ENCODE measurements around the gene TTC7B. TPM values are rescaled to one million over a fixed set of nuclear protein-coding genes. Genes with fewer than 3 reads are reported as not detected.

Gene TTC7B
- total and polyA plus RNA-seq, 2 experiments from 2014 or later = 5.2 to 28.2 TPM

GRCh38 chr14:90544971-90545370 is 271.3 kb downstream of the TTC7B start:
- in situ Hi-C loops (cut with MboI) = no loop called here

GRCh38 chr14:90544566-90544965 is 271.7 kb downstream of the TTC7B start:
- 95 to 99% methylated on average over 9 of the region's 9 CpGs for WGBS, 2 experiments (ENCODE audit: low coverage in 1 of 2, low lambda C conversion rate in 2 of 2, missing lambda C conversion rate in 2 of 2)
- Histone ChIP-seq H3K4me1 (ENCODE audit: insufficient read depth) (no peaks in the 10 kb centered on the region), H3K27me3 (replicated peaks; ENCODE audit: insufficient read depth) (no peaks in the 10 kb centered on the region)

More at GRCh38 chr14:90544971-90545370, 271.3 kb downstream of the TTC7B start:
- Histone ChIP-seq H3K4me2 (ENCODE audit: unreplicated experiment) (no peak overlapping the region), H3K4me3 (no peak overlapping the region), H3K9me3 (ENCODE audit: low read depth) (no peaks in the 10 kb centered on the region), H3K9ac (no peak overlapping the region), H3K4me1 (ENCODE audit: insufficient read depth) (no peaks in the 10 kb centered on the region), H4K20me1 (ENCODE audit: insufficient read depth) (no peaks in the 10 kb centered on the region; the same call in 1 of the 2 replicates), H3K36me3 (ENCODE audit: low read depth) (no peaks in the 10 kb centered on the region), H3K27me3 (replicated peaks; ENCODE audit: insufficient read depth) (no peaks in the 10 kb centered on the region), H3K79me2 (ENCODE audit: insufficient read depth) (no peaks in the 10 kb centered on the region), H2AFZ (no peak overlapping the region), H3K9me2 (ENCODE audit: insufficient read depth) (no peaks in the 10 kb centered on the region), H3K27ac (no peak overlapping the region), H3F3A (ENCODE audit: insufficient read depth) (no peaks in the 10 kb centered on the region)
- 78 to 83% methylated on average over 8 of the region's 8 CpGs for WGBS, 2 experiments (ENCODE audit: low coverage in 1 of 2, low lambda C conversion rate in 2 of 2, missing lambda C conversion rate in 2 of 2)
- TF ChIP-seq EZH2 (IDR thresholded peaks at IDR 0.05; ENCODE audit: insufficient read depth, poor library complexity, severe bottlenecking) = no peak
- no peak for TF ChIP-seq EZH2phosphoT487 (IDR thresholded peaks at IDR 0.05; ENCODE audit: insufficient read depth, low read depth)
- DNase-seq = no peak

GRCh38 chr14:90543876-90544275 is 272.4 kb downstream of the TTC7B start:
- Histone ChIP-seq H3K27me3 (replicated peaks; ENCODE audit: insufficient read depth) (no peaks in the 10 kb centered on the region), H3K4me3 (no peak overlapping the region), H3K9ac (no peak overlapping the region), H3K27ac (no peak overlapping the region), H3K9me3 (ENCODE audit: low read depth) (no peaks in the 10 kb centered on the region), H3F3A (ENCODE audit: insufficient read depth) (no peaks in the 10 kb centered on the region), H3K4me2 (ENCODE audit: unreplicated experiment) (no peak overlapping the region), H3K9me2 (ENCODE audit: insufficient read depth) (no peaks in the 10 kb centered on the region), H3K79me2 (ENCODE audit: insufficient read depth) (no peaks in the 10 kb centered on the region), H4K20me1 (ENCODE audit: insufficient read depth) (no peaks in the 10 kb centered on the region; the same call in 1 of the 2 replicates), H3K36me3 (ENCODE audit: low read depth) (no peaks in the 10 kb centered on the region), H2AFZ (no peak overlapping the region), H3K4me1 (ENCODE audit: insufficient read depth) (no peaks in the 10 kb centered on the region)
- no peak for DNase-seq
- no peak for TF ChIP-seq EZH2phosphoT487 (IDR thresholded peaks at IDR 0.05; ENCODE audit: insufficient read depth, low read depth)
- no peak for TF ChIP-seq EZH2 (IDR thresholded peaks at IDR 0.05; ENCODE audit: insufficient read depth, poor library complexity, severe bottlenecking)
- in situ Hi-C loops (cut with MboI) = no loop called here
- WGBS, 2 experiments (ENCODE audit: low coverage in 1 of 2, low lambda C conversion rate in 2 of 2, missing lambda C conversion rate in 2 of 2) = 84 to 95% methylated on average over 6 of the region's 6 CpGs

More at GRCh38 chr14:90544566-90544965, 271.7 kb downstream of the TTC7B start:
- Histone ChIP-seq H2AFZ (no peak overlapping the region), H3K4me2 (ENCODE audit: unreplicated experiment) (no peak overlapping the region), H3K79me2 (ENCODE audit: insufficient read depth) (no peaks in the 10 kb centered on the region), H3F3A (ENCODE audit: insufficient read depth) (no peaks in the 10 kb centered on the region), H3K4me3 (no peak overlapping the region), H3K9me3 (ENCODE audit: low read depth) (no peaks in the 10 kb centered on the region), H3K9ac (no peak overlapping the region), H4K20me1 (ENCODE audit: insufficient read depth) (no peaks in the 10 kb centered on the region; the same call in 1 of the 2 replicates), H3K27ac (no peak overlapping the region), H3K36me3 (ENCODE audit: low read depth) (no peaks in the 10 kb centered on the region), H3K9me2 (ENCODE audit: insufficient read depth) (no peaks in the 10 kb centered on the region)
- TF ChIP-seq EZH2 (IDR thresholded peaks at IDR 0.05; ENCODE audit: insufficient read depth, poor library complexity, severe bottlenecking) (no peak), EZH2phosphoT487 (IDR thresholded peaks at IDR 0.05; ENCODE audit: insufficient read depth, low read depth) (no peak)
- in situ Hi-C loops (cut with MboI) = no loop called here
- no peak for DNase-seq

GRCh38 chr14:90541076-90541634 is 275.1 kb downstream of the TTC7B start:
- Histone ChIP-seq H2AFZ (no peak overlapping the region), H3K4me2 (ENCODE audit: unreplicated experiment) (no peak overlapping the region), H3K79me2 (ENCODE audit: insufficient read depth) (no peaks in the 10 kb centered on the region), H3F3A (ENCODE audit: insufficient read depth) (no peaks in the 10 kb centered on the region), H3K9me3 (ENCODE audit: low read depth) (no peaks in the 10 kb centered on the region), H3K27ac (no peak overlapping the region), H3K27me3 (replicated peaks; ENCODE audit: insufficient read depth) (no peaks in the 10 kb centered on the region), H3K4me1 (ENCODE audit: insufficient read depth) (no peaks in the 10 kb centered on the region), H3K9ac (no peak overlapping the region), H3K36me3 (ENCODE audit: low read depth) (no peaks in the 10 kb centered on the region), H3K9me2 (ENCODE audit: insufficient read depth) (no peaks in the 10 kb centered on the region), H4K20me1 (ENCODE audit: insufficient read depth) (no peaks in the 10 kb centered on the region), H3K4me3 (no peak overlapping the region)
- in situ Hi-C loops (cut with MboI) = no loop called here
- no peak for DNase-seq
- WGBS, 2 experiments (ENCODE audit: low coverage in 1 of 2, low lambda C conversion rate in 2 of 2, missing lambda C conversion rate in 2 of 2) = 96% methylated on average over 25 to 26 of the region's 26 CpGs
- no peak for TF ChIP-seq EZH2phosphoT487 (IDR thresholded peaks at IDR 0.05; ENCODE audit: insufficient read depth, low read depth)
- no peak for TF ChIP-seq EZH2 (IDR thresholded peaks at IDR 0.05; ENCODE audit: insufficient read depth, poor library complexity, severe bottlenecking)
